CD1c-positive myeloid dendritic cell (primary cell): ENCODE measurements around the gene FLNB.

Experiments
- DNase-seq: peaks from one replicate; pipeline ENCODE4 v3.0.0-alpha.2; 2016; ENCODE audit errors: extremely low spot score

Gene FLNB

DNA sequence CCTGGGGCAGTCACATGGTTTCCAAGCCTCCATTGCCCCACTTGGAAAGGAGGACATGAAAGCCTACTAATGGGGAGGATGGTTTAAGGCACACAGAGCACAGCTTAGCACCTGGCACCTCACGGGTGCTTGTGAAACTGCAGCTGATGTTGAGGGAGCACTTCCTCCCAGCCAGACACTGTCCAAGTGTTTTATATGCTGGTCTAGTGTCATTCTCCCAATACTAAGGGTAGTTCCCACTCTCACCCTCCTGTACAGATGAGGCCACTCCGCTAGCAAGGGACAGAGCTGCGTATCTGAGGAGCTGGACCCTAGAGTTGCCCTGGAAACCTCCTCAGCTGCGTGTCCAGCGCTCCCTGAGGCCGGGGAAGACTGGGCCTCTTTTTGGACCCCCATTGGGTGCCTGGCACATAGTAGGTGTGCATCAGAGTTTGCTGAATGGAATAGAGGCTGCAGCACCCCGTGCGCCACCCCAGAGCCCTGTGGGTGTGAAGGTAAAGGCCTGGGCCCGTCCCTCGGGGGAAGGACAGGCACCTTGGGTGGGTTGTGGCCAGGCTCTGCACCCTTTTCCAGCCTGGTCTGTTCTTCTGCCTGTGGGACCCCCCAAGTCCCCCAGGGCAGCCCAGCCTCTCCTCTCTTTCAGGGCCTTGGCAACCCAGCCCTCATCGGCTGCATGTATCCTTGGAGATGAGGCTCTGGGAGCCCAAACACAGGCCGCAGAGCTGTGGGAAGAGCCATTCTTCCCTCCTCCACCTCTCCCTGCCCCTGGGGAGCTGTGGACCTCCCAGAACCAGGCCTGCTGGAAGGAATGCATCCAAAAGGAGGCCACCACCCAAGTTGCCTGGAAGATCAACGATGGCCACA lies 171.2 kb downstream of the FLNB start:
- no peak for DNase-seq

DNA sequence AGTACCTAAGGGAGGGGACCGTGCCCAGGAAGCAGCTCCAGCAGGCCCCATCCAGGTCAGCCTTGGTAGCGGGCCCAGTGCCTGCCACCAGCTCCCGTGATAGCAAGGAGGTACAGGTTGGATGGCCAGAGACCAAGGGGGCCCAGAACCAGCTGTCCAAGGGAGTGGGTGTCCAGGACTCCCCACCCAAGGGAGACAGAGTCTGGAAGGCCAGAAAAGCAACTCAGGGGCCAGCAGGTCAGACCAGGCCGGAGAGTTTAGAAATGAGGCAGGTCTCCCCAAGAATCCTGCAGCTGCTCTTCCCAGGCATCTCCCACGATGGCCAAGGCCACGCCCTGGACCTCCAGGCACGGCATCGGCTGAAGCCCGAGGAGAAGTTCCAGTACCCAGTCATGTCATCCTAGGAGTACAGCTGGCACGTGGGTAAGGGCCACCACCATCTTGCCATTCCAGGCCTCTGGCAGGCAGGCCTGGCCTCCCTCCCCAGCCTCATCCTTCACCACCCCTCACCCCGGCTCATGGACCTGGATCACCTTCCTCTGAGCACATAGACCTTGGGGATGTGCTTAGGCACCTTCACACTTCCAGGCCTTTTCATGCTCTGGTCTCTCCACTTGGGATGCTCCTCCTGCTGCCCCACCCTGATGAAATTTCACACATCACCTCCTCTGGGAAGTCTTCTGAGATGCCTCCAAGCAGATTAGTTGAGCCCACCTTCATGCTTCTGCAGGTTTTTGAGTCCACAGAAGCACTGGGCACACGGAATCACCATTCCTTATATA lies 172.1 kb downstream of the FLNB start:
- no peak for DNase-seq

DNA sequence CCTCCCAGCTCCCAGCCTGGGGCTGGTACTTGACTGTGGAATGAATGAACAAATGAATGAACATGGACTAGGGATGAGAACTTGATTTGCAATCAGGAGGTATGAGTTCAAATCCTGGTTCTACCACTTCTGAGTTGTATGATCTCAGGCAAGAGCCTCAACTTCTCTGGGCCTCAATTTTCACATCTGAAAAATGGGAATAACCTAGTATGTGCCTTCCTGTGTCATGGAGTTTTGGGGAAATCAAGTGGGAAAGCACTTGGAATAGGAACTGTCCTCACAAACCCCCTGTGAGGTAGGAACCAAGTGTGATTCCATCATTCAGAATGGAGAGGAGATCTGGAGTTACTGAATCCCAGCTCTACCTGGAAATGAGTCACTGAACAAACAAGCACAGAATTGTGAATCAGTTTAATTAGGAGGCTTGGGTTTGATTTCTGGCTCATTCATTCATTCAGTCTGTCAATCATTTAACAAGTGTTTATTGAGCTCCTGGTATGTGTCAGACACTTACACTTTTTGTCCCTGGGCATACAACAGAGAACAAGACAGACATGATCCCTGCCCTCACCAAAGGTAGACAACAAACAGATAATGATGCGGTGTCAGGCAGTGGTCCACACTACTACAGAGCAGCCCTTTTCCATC lies 172.8 kb downstream of the FLNB start:
- no peak for DNase-seq

DNA sequence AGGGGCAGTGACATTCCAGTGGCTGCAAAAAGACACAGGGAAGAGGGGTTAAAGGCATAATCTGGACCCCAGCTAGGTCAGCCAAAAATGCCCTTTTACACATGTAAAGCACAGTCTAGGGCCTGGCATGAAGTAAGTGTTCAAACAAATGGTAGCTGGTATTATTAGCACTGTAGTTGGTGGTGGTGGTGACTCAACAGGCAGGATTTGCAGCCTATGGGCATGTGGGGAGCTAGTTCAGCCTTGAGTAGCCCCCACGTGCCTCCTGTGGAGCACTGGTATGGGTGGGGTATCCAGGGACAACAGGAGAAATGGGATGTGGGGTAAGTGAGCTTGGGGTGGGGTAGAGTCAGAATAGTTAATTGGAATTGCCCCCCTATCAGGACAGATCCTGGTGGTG lies 175.0 kb downstream of the FLNB start:
- DNase-seq, result no peak

- no peak for DNase-seq
These were observed 175.7 kb downstream of the FLNB start for GRCh38 chr3:58183891-58184290.

DNA sequence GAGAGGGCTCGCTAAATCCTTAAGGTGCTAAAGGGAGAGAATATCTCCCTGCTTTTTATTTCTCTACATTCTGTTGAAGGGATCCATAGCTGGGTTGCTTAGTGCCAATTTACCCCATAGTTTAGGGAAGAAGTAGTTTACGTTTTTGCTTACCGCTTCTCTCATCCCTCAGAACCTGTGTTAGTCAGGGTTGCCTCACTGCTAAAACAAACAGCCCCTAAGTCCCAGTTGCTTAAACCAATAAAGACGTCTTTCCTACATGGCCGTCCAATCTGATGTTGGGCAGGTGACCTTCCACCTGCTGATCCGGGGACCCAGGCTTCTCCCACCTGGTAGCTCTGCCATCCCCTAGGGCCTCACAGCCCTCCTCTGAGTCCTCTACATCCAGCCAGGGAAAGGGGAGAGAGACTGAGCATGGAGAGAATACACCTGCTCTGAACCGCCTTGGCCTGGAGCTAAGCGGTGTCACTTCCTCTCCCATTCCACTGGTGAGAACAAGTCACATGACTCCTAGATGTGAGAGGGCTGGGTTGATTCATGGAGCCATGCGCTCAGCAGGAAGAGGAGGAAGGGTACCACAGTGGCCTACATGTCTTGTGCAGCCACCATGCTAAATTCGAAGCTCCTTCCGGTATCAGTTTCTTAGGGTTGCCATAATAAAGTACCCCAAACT lies 176.2 kb downstream of the FLNB start:
- no peak for DNase-seq

DNA sequence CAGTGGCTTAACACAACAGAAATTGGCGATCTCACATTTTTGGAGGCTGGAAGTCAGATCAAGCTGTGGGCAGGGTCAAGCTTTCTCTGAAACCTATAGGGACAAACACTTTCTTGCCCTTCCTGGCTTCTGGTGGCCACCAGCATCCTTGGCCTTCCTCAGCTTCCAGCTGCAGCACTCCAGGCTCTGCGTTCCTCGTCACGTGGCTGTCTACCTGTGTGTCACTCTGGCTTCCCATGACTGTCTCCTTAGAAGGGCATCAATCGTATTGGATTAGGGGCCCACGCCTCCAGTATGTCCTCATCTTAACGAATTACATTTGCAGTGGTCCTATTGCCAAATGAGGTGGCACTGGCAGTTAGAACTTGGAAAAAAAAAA lies 176.7 kb downstream of the FLNB start:
- DNase-seq, result no peak

- DNase-seq, result no peak
These were observed 179.9 kb downstream of the FLNB start for GRCh38 chr3:58188173-58188564.

- DNase-seq, result peak; percentile 34
These were observed 180.8 kb downstream of the FLNB start for GRCh38 chr3:58188921-58189451.

- no peak for DNase-seq
These were observed 181.5 kb downstream of the FLNB start for GRCh38 chr3:58189691-58190090.

- DNase-seq, result no peak
These were observed 182.1 kb downstream of the FLNB start for GRCh38 chr3:58190291-58190690.

GRCh38 chr3:58190882-58191281 lies 182.7 kb downstream of the FLNB start:
- no peak for DNase-seq

DNA sequence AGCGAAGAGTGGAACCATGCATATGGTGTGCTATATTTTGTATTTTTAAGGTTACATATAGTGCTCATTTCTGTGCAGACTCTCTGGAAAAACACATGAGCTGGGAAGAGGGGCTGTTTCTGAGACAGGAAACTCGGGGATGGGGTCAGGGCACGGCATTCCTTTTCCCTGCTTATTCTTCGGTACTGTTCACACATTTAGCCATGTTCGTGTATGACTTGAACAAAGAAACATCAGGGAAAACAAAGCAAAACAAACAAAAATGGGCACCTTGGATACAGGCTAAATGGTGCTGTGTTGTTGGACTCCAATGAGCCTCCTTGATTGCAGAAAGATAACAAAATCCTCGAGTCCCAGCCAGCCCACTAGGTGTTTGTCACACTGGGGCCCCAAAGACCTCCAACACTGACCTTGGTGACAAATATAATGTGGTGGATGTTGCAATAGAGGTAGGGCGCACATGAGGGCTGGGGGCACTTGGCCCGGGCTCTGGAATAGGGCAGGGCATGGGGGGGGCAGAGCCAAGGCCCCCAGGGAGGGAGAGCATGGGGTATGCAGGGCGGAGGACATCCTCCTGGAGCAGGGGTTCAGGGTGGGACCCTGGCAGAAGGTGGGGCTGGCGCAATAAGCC lies 183.3 kb downstream of the FLNB start:
- no peak for DNase-seq

DNA sequence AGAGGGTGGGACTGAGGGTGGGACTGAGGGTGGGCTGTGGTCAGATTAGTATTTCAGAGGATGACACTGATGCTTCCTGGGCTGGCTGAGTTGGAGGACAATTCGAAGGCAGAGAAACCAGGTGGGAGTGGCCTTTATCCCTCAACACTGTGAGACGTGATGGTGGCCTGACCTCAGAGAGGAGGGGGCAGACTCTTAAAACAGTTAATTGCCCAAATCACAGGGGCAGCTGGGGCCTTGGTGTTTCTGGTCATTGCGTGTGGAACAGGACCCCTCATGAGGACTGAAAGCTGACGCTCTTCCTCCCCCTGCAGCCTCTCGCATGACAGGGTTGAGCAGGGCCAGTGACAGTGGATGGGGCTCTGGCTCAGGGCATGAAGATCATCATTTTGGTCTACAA lies 183.8 kb downstream of the FLNB start:
- DNase-seq, result no peak

GRCh38 chr3:58193682-58194407 lies 185.6 kb downstream of the FLNB start:
- no peak for DNase-seq

DNA sequence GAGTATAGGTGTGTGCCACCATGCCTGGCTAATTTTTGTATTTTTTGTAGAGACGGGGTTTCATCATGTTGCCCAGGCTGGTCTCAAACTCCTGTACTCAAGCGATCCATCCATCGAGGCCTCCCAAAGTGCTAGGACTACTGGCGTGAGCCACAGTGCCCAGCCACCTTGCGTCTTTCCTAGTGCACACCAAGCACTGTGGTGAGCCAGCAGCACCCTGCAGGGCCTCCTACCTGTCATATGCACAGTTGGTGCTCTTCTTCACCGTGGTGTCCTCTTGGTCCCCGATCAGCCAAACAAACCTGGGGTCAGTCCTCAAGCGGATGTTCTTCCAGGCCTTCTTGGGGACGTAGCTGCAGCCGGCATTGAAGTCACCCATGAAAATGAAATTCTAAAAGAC lies 189.4 kb downstream of the FLNB start:
- no peak for DNase-seq

DNA sequence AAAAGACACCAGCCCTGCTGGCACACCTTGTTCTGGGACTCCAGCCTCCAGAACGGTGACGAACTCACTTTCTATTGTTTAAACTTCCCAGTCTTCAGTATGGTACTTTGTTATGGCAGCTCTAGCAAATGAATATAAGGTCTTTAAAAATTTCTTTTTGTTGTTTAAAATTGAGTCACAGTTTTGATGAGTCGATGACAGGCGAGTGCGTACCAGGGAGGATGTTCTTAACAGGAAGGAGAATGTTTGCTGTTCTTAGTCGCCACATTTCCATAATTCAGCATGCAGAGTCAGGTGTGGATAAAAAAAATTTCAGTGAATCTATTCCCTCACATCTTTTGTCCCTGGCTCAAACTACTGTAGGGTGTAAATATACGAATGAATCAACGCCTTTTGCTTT lies 190.1 kb downstream of the FLNB start:
- DNase-seq, result no peak

DNA sequence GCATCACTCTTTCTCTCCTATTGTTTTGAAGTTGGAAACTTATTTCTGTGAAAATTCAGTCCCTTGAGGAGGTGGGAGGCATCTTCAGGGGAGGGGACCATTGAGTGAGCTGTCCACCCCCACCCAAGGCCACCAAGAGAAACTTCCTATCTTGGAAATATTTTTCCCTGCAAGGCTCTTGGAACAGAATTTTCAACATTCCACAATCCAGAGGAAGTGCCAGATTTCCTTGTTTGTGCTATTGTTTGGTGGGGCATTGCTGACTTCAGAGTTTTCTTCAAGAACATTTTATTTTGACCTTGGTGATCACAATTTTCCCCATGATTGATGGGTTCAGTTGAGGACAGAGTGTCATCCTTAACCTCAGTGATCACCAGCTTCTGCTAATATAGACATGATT lies 190.6 kb downstream of the FLNB start:
- no peak for DNase-seq

- no peak for DNase-seq
These were observed 192.0 kb downstream of the FLNB start for GRCh38 chr3:58200121-58200709.

DNA sequence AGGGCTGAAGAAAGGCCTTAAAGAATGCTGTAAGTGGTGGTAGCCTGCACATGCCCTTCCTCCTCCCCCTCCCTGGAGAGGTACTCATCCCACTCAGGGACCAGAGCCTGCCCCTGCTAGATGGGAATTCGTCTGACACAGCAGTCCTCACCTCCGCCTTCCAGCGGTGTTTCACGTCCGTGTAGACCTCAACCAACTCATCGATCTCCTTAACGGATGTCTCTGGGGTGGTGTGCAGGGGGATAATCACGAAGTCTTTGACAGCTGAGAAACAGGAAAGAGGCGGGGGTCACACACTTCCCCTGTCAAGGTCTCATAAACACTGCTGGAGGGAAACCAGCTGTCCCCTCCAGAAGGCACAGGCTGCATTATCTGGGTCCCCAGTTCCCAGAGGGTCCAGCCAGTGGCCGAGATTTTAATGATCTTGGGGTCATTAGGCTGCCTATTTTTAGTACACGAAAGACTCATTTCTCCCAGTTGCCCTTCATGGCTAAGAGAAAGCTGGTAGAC lies 192.7 kb downstream of the FLNB start:
- DNase-seq, result no peak
